ENCODE data around the gene PCGF1. TPM values are rescaled to one million over a fixed set of nuclear protein-coding genes. Genes with fewer than 3 reads are reported as not detected.

The PCGF1 gene
- total and polyA plus RNA-seq, 4 donors: 3.3 to 12.5 (median 10.9) TPM

DNA sequence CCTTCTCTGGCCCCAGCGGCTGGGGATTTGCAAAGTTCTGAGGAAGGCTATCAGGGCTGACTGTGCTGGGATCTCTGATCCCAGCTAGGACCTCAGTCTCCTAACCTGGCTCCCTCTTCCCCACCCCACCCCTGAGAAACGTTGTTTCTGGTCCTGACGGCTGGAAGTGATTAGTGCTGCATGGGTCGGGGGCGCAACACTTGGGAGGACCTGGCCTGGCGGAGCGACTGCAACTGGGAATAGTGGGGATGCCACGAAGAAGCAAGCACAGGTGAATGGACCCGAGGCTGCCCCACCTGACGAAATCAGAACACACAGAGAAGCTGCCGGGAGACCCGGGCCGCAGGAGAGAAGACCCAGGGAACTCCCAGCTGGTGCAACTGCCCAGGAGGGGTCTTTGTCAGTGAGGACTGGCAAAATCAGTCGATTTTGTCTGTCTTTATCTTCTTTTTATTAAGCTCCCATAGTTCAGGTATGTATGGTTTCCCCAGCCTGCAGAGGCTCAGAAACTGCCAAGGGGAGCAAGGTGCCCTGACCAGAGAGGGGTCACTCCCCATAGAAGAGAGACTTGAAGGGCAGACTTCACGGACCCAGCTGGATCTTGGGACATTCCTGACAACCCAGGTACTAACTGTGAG is 7.4 kb downstream of the PCGF1 start:
- H3K36me3 ChIP-seq (ENCODE audit: control insufficient read depth in 4 of 4, insufficient read depth in 3 of 4, low read depth in 1 of 4, low read length in 3 of 4): peaks cover 0 to 2% (median 0%) of the 10 kb centered on the region in 4 donors
- no peak overlapping the region for H3K9ac ChIP-seq (ENCODE audit: low read depth in 1 of 2, low read length in 2 of 2)
- no peak for DNase-seq (ENCODE audit: low spot score)
- peak overlapping the region in 1 of 3 donors; percentile 50 for H3K4me3 ChIP-seq (ENCODE audit: low read depth in 1 of 3, low read length in 3 of 3)
- WGBS: 64% methylated on average over 15 of the region's 15 CpGs
- H3K27ac ChIP-seq (ENCODE audit: low read depth in 1 of 2, low read length in 2 of 2): no peak overlapping the region
- TF ChIP-seq NR2F2 (IDR thresholded peaks at IDR 0.05): no peak
- TF ChIP-seq SP1 (IDR thresholded peaks at IDR 0.05): no peak
- no peak for TF ChIP-seq JUND (IDR thresholded peaks at IDR 0.05)
- no peaks in the 10 kb centered on the region for H3K27me3 ChIP-seq (ENCODE audit: control insufficient read depth in 4 of 4, insufficient read depth in 4 of 4, low read length in 3 of 4)
- peaks cover 22 to 83% (median 66%) of the 10 kb centered on the region in 4 donors for H3K4me1 ChIP-seq (ENCODE audit: control insufficient read depth in 4 of 4, insufficient read depth in 4 of 4, low read length in 3 of 4)
- no peaks in the 10 kb centered on the region for H3K9me3 ChIP-seq (ENCODE audit: control insufficient read depth in 4 of 4, low read length in 3 of 4)

DNA sequence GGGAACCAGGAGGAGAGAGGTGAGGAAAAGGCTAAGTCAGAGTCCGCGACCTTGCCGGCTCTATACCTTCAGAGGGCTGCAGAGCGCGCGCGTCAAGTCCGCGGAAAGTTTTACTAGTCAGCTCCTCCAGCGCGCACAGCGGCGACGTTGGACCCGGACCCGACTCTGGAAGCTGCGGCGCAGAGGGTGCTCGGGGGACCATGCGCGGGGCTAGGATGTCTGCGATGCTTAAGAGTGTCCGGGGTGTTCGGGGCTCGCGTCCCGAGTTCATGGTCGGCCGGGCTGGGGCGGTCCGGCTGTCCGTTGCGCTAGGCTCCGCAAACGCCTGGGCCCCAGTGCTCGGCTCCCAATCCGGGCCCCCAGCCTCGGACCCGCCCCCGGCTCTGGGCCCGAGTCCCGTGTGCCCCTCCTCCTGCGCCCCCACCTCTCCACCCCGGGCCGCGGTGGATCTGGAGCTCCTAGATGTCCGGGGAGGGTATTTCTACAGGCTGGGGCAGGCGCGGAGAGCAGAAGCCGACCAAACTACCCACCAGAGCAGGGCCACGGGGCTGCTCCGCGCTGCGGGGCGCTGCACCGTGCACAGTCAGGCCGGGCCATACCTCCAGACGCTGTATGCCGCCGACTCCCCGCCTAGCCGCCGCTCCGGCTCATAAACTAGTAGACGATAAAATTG is 8.1 kb downstream of the PCGF1 start, which contains the start of gene LBX2:
Gene LBX2 (minus strand): TSS at position 337 of the 673 bp plus-strand sequence. CDS start 66 bp downstream, at position 271.
- DNase-seq (ENCODE audit: low spot score): peak; percentile 42
- Histone ChIP-seq H3K36me3 (ENCODE audit: control insufficient read depth in 4 of 4, insufficient read depth in 3 of 4, low read depth in 1 of 4, low read length in 3 of 4) (no peaks in the 10 kb centered on the region), H3K4me3 (ENCODE audit: low read depth in 1 of 3, low read length in 3 of 3) (peak within 1 kb of the TSS; percentile 7 to 50 (median 50)), H3K9ac (ENCODE audit: low read depth in 1 of 2, low read length in 2 of 2) (peak within 1 kb of the TSS in 1 of 2 donors; percentile 23), H3K27ac (ENCODE audit: low read depth in 1 of 2, low read length in 2 of 2) (no peak within 1 kb of the TSS), H3K4me1 (ENCODE audit: control insufficient read depth in 4 of 4, insufficient read depth in 4 of 4, low read length in 3 of 4) (peaks cover 19 to 77% (median 60%) of the 10 kb centered on the region in 4 donors), H3K9me3 (ENCODE audit: control insufficient read depth in 4 of 4, low read length in 3 of 4) (no peaks in the 10 kb centered on the region), H3K27me3 (ENCODE audit: control insufficient read depth in 4 of 4, insufficient read depth in 4 of 4, low read length in 3 of 4) (no peaks in the 10 kb centered on the region)
- no peak for TF ChIP-seq FOXA1 (IDR thresholded peaks at IDR 0.05)
- no peak for TF ChIP-seq FOXA2 (IDR thresholded peaks at IDR 0.05)
- TF ChIP-seq RAD21 (IDR thresholded peaks at IDR 0.05): no peak
- TF ChIP-seq, protein P1, sequence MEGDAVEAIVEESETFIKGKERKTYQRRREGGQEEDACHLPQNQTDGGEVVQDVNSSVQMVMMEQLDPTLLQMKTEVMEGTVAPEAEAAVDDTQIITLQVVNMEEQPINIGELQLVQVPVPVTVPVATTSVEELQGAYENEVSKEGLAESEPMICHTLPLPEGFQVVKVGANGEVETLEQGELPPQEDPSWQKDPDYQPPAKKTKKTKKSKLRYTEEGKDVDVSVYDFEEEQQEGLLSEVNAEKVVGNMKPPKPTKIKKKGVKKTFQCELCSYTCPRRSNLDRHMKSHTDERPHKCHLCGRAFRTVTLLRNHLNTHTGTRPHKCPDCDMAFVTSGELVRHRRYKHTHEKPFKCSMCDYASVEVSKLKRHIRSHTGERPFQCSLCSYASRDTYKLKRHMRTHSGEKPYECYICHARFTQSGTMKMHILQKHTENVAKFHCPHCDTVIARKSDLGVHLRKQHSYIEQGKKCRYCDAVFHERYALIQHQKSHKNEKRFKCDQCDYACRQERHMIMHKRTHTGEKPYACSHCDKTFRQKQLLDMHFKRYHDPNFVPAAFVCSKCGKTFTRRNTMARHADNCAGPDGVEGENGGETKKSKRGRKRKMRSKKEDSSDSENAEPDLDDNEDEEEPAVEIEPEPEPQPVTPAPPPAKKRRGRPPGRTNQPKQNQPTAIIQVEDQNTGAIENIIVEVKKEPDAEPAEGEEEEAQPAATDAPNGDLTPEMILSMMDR (IDR thresholded peaks at IDR 0.05; ENCODE audit: low read depth, low read length, missing input control): no peak
- no peak for TF ChIP-seq TAF1 (conservative IDR thresholded peaks at IDR 0.05)
- no peak for TF ChIP-seq HNF4G (IDR thresholded peaks at IDR 0.05)
- no peak for TF ChIP-seq YY1 (IDR thresholded peaks at IDR 0.05)
- no peak for TF ChIP-seq HNF4A (conservative IDR thresholded peaks at IDR 0.05)
- 14% methylated on average over 65 of the region's 65 CpGs for WGBS

DNA sequence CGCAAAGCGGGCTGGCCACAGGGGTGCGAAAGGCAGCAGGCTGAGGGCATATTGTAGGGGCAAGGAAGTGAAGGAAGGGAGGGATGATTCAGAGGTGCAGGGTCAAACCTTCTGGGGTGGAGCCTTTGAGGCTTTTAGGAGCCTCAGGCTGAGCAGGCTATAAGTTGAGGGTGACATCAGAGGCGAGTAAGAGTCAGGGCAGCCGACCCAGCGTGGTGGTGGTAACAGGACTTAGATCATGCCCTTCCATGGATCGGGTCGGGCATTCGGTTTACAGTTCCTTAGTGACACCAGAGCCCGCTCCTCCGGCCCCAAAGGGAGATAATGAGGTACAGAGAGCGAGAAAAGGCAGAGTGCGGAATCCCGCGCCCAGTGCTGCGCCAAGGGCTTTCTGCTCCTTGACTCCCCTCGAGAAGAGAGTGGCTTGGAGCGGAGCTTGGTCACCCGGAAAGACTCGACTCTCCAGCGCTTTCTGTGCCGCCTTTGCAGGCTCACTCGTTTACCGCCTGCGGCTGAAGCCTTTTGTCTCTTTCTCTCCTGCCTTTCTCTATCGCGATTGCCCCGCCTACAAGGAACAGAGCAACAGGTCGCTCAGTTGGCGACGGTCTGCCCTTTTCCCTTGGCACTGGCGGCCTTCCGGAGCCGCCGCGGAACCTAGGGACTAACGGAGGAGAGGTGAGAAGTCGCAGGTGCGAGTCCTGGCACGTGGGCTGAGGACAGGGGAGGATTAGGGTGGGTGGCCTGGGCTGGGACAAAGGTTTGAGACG is 8.8 kb downstream of the PCGF1 start:
- Histone ChIP-seq H3K27me3 (ENCODE audit: control insufficient read depth in 4 of 4, insufficient read depth in 4 of 4, low read length in 3 of 4) (no peaks in the 10 kb centered on the region), H3K36me3 (ENCODE audit: control insufficient read depth in 4 of 4, insufficient read depth in 3 of 4, low read depth in 1 of 4, low read length in 3 of 4) (peaks cover 0 to 4% (median 2%) of the 10 kb centered on the region in 4 donors), H3K4me1 (ENCODE audit: control insufficient read depth in 4 of 4, insufficient read depth in 4 of 4, low read length in 3 of 4) (peaks cover 17 to 72% (median 54%) of the 10 kb centered on the region in 4 donors), H3K4me3 (ENCODE audit: low read depth in 1 of 3, low read length in 3 of 3) (peak overlapping the region; percentile 7 to 50 (median 50)), H3K9ac (ENCODE audit: low read depth in 1 of 2, low read length in 2 of 2) (peak overlapping the region in 1 of 2 donors; percentile 23), H3K9me3 (ENCODE audit: control insufficient read depth in 4 of 4, low read length in 3 of 4) (no peaks in the 10 kb centered on the region), H3K27ac (ENCODE audit: low read depth in 1 of 2, low read length in 2 of 2) (no peak overlapping the region)
- WGBS: 13% methylated on average over 41 of the region's 41 CpGs
- no peak for DNase-seq (ENCODE audit: low spot score)
- TF ChIP-seq RAD21 (IDR thresholded peaks at IDR 0.05): no peak
- TF ChIP-seq TAF1 (conservative IDR thresholded peaks at IDR 0.05): no peak
- TF ChIP-seq HNF4A (conservative IDR thresholded peaks at IDR 0.05): no peak
- no peak for TF ChIP-seq SP1 (IDR thresholded peaks at IDR 0.05)
- no peak for TF ChIP-seq FOXA2 (IDR thresholded peaks at IDR 0.05)
- TF ChIP-seq FOXA1 (IDR thresholded peaks at IDR 0.05): no peak
- TF ChIP-seq RXRA (IDR thresholded peaks at IDR 0.05): no peak
- TF ChIP-seq, protein P2, sequence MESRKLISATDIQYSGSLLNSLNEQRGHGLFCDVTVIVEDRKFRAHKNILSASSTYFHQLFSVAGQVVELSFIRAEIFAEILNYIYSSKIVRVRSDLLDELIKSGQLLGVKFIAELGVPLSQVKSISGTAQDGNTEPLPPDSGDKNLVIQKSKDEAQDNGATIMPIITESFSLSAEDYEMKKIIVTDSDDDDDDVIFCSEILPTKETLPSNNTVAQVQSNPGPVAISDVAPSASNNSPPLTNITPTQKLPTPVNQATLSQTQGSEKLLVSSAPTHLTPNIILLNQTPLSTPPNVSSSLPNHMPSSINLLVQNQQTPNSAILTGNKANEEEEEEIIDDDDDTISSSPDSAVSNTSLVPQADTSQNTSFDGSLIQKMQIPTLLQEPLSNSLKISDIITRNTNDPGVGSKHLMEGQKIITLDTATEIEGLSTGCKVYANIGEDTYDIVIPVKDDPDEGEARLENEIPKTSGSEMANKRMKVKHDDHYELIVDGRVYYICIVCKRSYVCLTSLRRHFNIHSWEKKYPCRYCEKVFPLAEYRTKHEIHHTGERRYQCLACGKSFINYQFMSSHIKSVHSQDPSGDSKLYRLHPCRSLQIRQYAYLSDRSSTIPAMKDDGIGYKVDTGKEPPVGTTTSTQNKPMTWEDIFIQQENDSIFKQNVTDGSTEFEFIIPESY (IDR thresholded peaks at IDR 0.05): no peak
- TF ChIP-seq, protein P3, sequence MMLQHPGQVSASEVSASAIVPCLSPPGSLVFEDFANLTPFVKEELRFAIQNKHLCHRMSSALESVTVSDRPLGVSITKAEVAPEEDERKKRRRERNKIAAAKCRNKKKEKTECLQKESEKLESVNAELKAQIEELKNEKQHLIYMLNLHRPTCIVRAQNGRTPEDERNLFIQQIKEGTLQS (IDR thresholded peaks at IDR 0.05): no peak
- TF ChIP-seq, protein P4, sequence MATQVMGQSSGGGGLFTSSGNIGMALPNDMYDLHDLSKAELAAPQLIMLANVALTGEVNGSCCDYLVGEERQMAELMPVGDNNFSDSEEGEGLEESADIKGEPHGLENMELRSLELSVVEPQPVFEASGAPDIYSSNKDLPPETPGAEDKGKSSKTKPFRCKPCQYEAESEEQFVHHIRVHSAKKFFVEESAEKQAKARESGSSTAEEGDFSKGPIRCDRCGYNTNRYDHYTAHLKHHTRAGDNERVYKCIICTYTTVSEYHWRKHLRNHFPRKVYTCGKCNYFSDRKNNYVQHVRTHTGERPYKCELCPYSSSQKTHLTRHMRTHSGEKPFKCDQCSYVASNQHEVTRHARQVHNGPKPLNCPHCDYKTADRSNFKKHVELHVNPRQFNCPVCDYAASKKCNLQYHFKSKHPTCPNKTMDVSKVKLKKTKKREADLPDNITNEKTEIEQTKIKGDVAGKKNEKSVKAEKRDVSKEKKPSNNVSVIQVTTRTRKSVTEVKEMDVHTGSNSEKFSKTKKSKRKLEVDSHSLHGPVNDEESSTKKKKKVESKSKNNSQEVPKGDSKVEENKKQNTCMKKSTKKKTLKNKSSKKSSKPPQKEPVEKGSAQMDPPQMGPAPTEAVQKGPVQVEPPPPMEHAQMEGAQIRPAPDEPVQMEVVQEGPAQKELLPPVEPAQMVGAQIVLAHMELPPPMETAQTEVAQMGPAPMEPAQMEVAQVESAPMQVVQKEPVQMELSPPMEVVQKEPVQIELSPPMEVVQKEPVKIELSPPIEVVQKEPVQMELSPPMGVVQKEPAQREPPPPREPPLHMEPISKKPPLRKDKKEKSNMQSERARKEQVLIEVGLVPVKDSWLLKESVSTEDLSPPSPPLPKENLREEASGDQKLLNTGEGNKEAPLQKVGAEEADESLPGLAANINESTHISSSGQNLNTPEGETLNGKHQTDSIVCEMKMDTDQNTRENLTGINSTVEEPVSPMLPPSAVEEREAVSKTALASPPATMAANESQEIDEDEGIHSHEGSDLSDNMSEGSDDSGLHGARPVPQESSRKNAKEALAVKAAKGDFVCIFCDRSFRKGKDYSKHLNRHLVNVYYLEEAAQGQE (IDR thresholded peaks at IDR 0.05): no peak
- no peak for TF ChIP-seq YY1 (IDR thresholded peaks at IDR 0.05)
- no peak for TF ChIP-seq JUND (IDR thresholded peaks at IDR 0.05)
